Measurements from ENCODE around the gene ZNF646. TPM values are rescaled to one million over a fixed set of nuclear protein-coding genes. Genes with fewer than 3 reads are reported as not detected.

Gene ZNF646
- total RNA-seq, 4 donors from 2014 or later: 13.3 to 20.1 (median 17.7) TPM

GRCh38 chr16:31090540-31090939 lies 16.3 kb downstream of the ZNF646 start:
- no peak for DNase-seq
- no peaks in the 10 kb centered on the region for H3K27me3 ChIP-seq
- H3K9me3 ChIP-seq: no peaks in the 10 kb centered on the region
- WGBS, 2 donors: 86 to 92% methylated on average over 2 of the region's 2 CpGs
- peaks cover 9% of the 10 kb centered on the region in 2 donors for H3K4me1 ChIP-seq
- no peak overlapping the region for H3K27ac ChIP-seq
- H3K36me3 ChIP-seq: peaks cover 4 to 6% of the 10 kb centered on the region in 2 donors
- H3K4me3 ChIP-seq (replicated peaks in 1 of 3): no peak overlapping the region
- intact Hi-C loops (cut with DNase I): loop anchor here (10.0 kb wide), 1 partner anchor 84 kb away; no protein-coding TSS in a partner anchor
- TF ChIP-seq POLR2A (IDR thresholded peaks at IDR 0.05): no peak
- TF ChIP-seq, protein P1, sequence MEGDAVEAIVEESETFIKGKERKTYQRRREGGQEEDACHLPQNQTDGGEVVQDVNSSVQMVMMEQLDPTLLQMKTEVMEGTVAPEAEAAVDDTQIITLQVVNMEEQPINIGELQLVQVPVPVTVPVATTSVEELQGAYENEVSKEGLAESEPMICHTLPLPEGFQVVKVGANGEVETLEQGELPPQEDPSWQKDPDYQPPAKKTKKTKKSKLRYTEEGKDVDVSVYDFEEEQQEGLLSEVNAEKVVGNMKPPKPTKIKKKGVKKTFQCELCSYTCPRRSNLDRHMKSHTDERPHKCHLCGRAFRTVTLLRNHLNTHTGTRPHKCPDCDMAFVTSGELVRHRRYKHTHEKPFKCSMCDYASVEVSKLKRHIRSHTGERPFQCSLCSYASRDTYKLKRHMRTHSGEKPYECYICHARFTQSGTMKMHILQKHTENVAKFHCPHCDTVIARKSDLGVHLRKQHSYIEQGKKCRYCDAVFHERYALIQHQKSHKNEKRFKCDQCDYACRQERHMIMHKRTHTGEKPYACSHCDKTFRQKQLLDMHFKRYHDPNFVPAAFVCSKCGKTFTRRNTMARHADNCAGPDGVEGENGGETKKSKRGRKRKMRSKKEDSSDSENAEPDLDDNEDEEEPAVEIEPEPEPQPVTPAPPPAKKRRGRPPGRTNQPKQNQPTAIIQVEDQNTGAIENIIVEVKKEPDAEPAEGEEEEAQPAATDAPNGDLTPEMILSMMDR (IDR thresholded peaks at IDR 0.05): no peak

DNA sequence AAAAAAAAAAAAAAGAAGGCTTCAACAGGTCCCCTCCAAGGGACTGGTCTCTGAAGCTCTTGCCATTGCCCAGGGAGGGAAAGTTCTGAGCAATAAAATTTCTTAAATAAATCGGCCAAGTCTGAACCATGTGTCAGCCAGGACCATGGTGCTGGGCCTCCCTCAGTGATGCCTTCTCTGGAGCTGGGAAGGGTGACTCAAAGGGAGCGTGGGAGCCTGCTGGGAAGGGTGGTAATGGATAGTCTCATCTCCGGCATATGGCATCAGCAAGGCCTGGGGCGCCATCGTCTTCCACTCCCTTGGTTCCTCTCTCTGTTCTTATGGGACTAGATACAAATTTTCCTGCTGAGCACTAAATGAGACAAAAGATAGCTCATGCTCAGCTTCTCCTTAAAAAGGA lies 18.1 kb downstream of the ZNF646 start:
- H3K4me1 ChIP-seq: peaks cover 9% of the 10 kb centered on the region in 2 donors
- no peak for DNase-seq
- H3K27me3 ChIP-seq: no peaks in the 10 kb centered on the region
- H3K27ac ChIP-seq: no peak overlapping the region
- peaks cover 4 to 6% of the 10 kb centered on the region in 2 donors for H3K36me3 ChIP-seq
- intact Hi-C loops (cut with DNase I): loop anchor here (10.0 kb wide), 1 partner anchor 82 kb away; no protein-coding TSS in a partner anchor
- no peak overlapping the region for H3K4me3 ChIP-seq (replicated peaks in 1 of 3)
- TF ChIP-seq POLR2A (IDR thresholded peaks at IDR 0.05): no peak
- TF ChIP-seq, protein P1 (IDR thresholded peaks at IDR 0.05): no peak
- no peaks in the 10 kb centered on the region for H3K9me3 ChIP-seq
- WGBS, 2 donors: 97 to 98% methylated on average over 5 of the region's 5 CpGs

GRCh38 chr16:31093132-31093703 lies 19.0 kb downstream of the ZNF646 start:
- Histone ChIP-seq H3K9me3 (no peaks in the 10 kb centered on the region), H3K27ac (no peak overlapping the region), H3K4me1 (peaks cover 9% of the 10 kb centered on the region in 2 donors), H3K27me3 (no peaks in the 10 kb centered on the region), H3K36me3 (peaks cover 4 to 6% of the 10 kb centered on the region in 2 donors), H3K4me3 (replicated peaks in 1 of 3) (no peak overlapping the region)
- intact Hi-C loops (cut with DNase I): loop anchor here (10.0 kb wide), 1 partner anchor 82 kb away; no protein-coding TSS in a partner anchor
- WGBS, 2 donors: 48 to 53% methylated on average over 14 to 16 of the region's 17 CpGs
- no peak for DNase-seq
- no peak for TF ChIP-seq POLR2A (IDR thresholded peaks at IDR 0.05)
- TF ChIP-seq, protein P1 (IDR thresholded peaks at IDR 0.05): no peak

GRCh38 chr16:31094088-31094423 lies 19.8 kb downstream of the ZNF646 start:
- no peaks in the 10 kb centered on the region for H3K27me3 ChIP-seq
- H3K4me1 ChIP-seq: peaks cover 9% of the 10 kb centered on the region in 2 donors
- TF ChIP-seq POLR2A (IDR thresholded peaks at IDR 0.05): no peak
- TF ChIP-seq, protein P1 (IDR thresholded peaks at IDR 0.05): no peak
- WGBS, 2 donors: 0 to 2% methylated on average over 20 of the region's 20 CpGs
- H3K9me3 ChIP-seq: no peaks in the 10 kb centered on the region
- peak overlapping the region; percentile 47 to 65 (median 58) for H3K4me3 ChIP-seq (replicated peaks in 1 of 3)
- H3K27ac ChIP-seq: peak overlapping the region; percentile 51 to 81 (median 75)
- peaks cover 4 to 6% of the 10 kb centered on the region in 2 donors for H3K36me3 ChIP-seq
- intact Hi-C loops (cut with DNase I): loop anchor here (10.0 kb wide), 1 partner anchor 81 kb away; no protein-coding TSS in a partner anchor
- DNase-seq: peak; percentile 25 to 33

- peak in 1 of 2 donors; percentile 80 for TF ChIP-seq POLR2A (IDR thresholded peaks at IDR 0.05)
- TF ChIP-seq, protein P1 (IDR thresholded peaks at IDR 0.05): no peak
- Histone ChIP-seq H3K36me3 (peaks cover 4 to 6% of the 10 kb centered on the region in 2 donors), H3K9me3 (no peaks in the 10 kb centered on the region), H3K27me3 (no peaks in the 10 kb centered on the region), H3K27ac (peak within 1 kb of the TSS; percentile 51 to 81 (median 75)), H3K4me3 (replicated peaks in 1 of 3) (peak within 1 kb of the TSS; percentile 47 to 65 (median 58)), H3K4me1 (peaks cover 9% of the 10 kb centered on the region in 2 donors)
- WGBS, 2 donors: 0% methylated on average over 19 to 42 of the region's 69 CpGs
- DNase-seq: peak; percentile 96 to 97
- intact Hi-C loops (cut with DNase I): loop anchor here (10.0 kb wide), 1 partner anchor 80 kb away; no protein-coding TSS in a partner anchor
These were observed 20.4 kb downstream of the ZNF646 start, which contains the start of gene VKORC1 for GRCh38 chr16:31094424-31095120. VKORC1 (minus strand) TSS chr16:31094797; CDS start chr16:31094729, 68 bp downstream.

All from thyroid gland (tissue), 4 donors.